A549 (cell line): ENCODE data around the gene ZNF213. TPM values are rescaled to one million over a fixed set of nuclear protein-coding genes. Genes with fewer than 3 reads are reported as not detected.

Experiments
- ATAC-seq, 2 experiments: fragments of 200-7000 bp in 1 of 2; fragments of >200 bp in 1 of 2; cut with Nextera tagmentation in 1 of 2; cut with Tn5 transposase in 1 of 2; 3 replicates each; pipeline versions ENCODE4 v1.8.0 to v1.9.1; 2018 to 2020; ENCODE audit warnings: mild to moderate bottlenecking in 1 of 2, moderate library complexity in 1 of 2
- CTCF ChIA-PET: fragments of 300-600 bp; sonication (Branson Sonifier 250); formaldehyde crosslinking; extraction: SDS; loops from one replicate; lab custom pipeline; 2021; ENCODE audit warnings: antibody characterized with exemption, inconsistent platforms; lab: Yijun Ruan, JAX
- POLR2A ChIA-PET: fragments of 350-600 bp; formaldehyde crosslinking; extraction: SDS; loops from one replicate; lab custom pipeline; 2021; ENCODE audit warnings: antibody characterized with exemption, inconsistent platforms; lab: Yijun Ruan, JAX
- DNase-seq, 2 experiments: peaks; one replicate each; pipeline versions ENCODE4 v3.0.0 to v3.0.0-alpha.2; 2011 to 2016; ENCODE audit warnings: low read depth in 1 of 2, low spot score in 1 of 2
- FAIRE-seq: peaks from 2 replicates; lab custom pipeline; 2011; peaks lifted over from hg19 to GRCh38; lab: Jason Lieb, UNC
- H3K27ac ChIP-seq, 2 experiments: fragments of >200 bp; sonication (Bioruptor Twin); formaldehyde crosslinking; 3 replicates each; pipeline ENCODE4 v1.5.1; 2016 to 2017
- H3K4me1 ChIP-seq: fragments of >200 bp; sonication (Bioruptor Twin); formaldehyde crosslinking; 3 replicates; pipeline ENCODE4 v1.6.1; 2016
- H3K4me2 ChIP-seq: fragments of >200 bp; sonication (Bioruptor Twin); formaldehyde crosslinking; 3 replicates; pipeline ENCODE4 v1.6.1; 2016
- H3K4me3 ChIP-seq: fragments of >200 bp; sonication (Bioruptor Twin); formaldehyde crosslinking; 3 replicates; pipeline ENCODE4 v1.5.1; 2016
- H3K9me3 ChIP-seq: fragments of >200 bp; sonication (Bioruptor Twin); formaldehyde crosslinking; 3 replicates; pipeline ENCODE4 v1.6.1; 2016
- EP300 ChIP-seq, 2 experiments: fragments of >200 bp; sonication (Bioruptor Twin); formaldehyde crosslinking; IDR thresholded peaks; 2 replicates in 1 of 2; 3 replicates in 1 of 2; pipeline ENCODE4 v1.6.1; 2016 to 2017
- FOSB ChIP-seq: fragments of 250-450 bp; sonication (Bioruptor Pico); IDR thresholded peaks from 2 replicates; pipeline ENCODE4 v1.5.0; 2020; ENCODE audit warnings: mild to moderate bottlenecking, moderate library complexity
- GATA3 ChIP-seq: IDR thresholded peaks from 2 replicates; pipeline ENCODE4 v1.6.1; 2012; ENCODE audit warnings: borderline replicate concordance
- HDAC2 ChIP-seq: fragments of 200-600 bp; sonication (generic); IDR thresholded peaks from 2 replicates; pipeline ENCODE4 v1.6.1; 2016
- HMGXB4 ChIP-seq: fragments of 250-450 bp; sonication (Bioruptor Pico); IDR thresholded peaks from 2 replicates; pipeline ENCODE4 v1.5.0; 2021; ENCODE audit warnings: mild to moderate bottlenecking, moderate library complexity, borderline replicate concordance
- HOXA7 ChIP-seq: fragments of 250-450 bp; sonication (Bioruptor Pico); IDR thresholded peaks from 2 replicates; pipeline ENCODE4 v1.5.0; 2020; ENCODE audit warnings: mild to moderate bottlenecking, moderate library complexity
- HOXB5 ChIP-seq: fragments of 250-450 bp; sonication (Bioruptor Pico); IDR thresholded peaks from 2 replicates; pipeline ENCODE4 v1.5.0; 2020; ENCODE audit warnings: mild to moderate bottlenecking, moderate library complexity
- JUNB ChIP-seq: fragments of >200 bp; sonication (Bioruptor Twin); formaldehyde crosslinking; IDR thresholded peaks from 2 replicates; pipeline ENCODE4 v1.6.1; 2016
- KDM1A ChIP-seq: fragments of 200-600 bp; sonication (generic); IDR thresholded peaks from 2 replicates; pipeline ENCODE4 v1.6.1; 2016; ENCODE audit warnings: low read depth, mild to moderate bottlenecking
- MYC ChIP-seq: IDR thresholded peaks from 2 replicates; pipeline ENCODE4 v1.6.1; 2012; ENCODE audit warnings: mild to moderate bottlenecking, inconsistent platforms, low read length, improper control_type of control experiment, borderline replicate concordance
- NR3C1 ChIP-seq: fragments of >200 bp; sonication (Bioruptor Twin); formaldehyde crosslinking; IDR thresholded peaks from 3 replicates; pipeline ENCODE4 v1.6.1; 2017
- PBX3 ChIP-seq: IDR thresholded peaks from 2 replicates; pipeline ENCODE4 v1.6.1; 2012
- PHF8 ChIP-seq: fragments of 200-600 bp; sonication (generic); IDR thresholded peaks from 2 replicates; pipeline ENCODE4 v1.6.1; 2016; ENCODE audit warnings: low read depth, mild to moderate bottlenecking, antibody characterized with exemption, moderate library complexity, borderline replicate concordance
- RCOR1 ChIP-seq: fragments of 150-350 bp; IDR thresholded peaks from 2 replicates; pipeline ENCODE4 v1.6.1; 2014; ENCODE audit warnings: antibody characterized with exemption, low read length, low read depth
- REST ChIP-seq: fragments of 200-600 bp; sonication (generic); IDR thresholded peaks from 2 replicates; pipeline ENCODE4 v1.6.1; 2016; ENCODE audit warnings: antibody characterized with exemption, mild to moderate bottlenecking, moderate library complexity
- TFCP2L1 ChIP-seq: fragments of 250-450 bp; sonication (Bioruptor Pico); IDR thresholded peaks from 2 replicates; pipeline ENCODE4 v1.5.0; 2021; ENCODE audit warnings: mild to moderate bottlenecking
- TP53 ChIP-seq: fragments of 250-450 bp; sonication (Bioruptor Pico); IDR thresholded peaks from 2 replicates; pipeline ENCODE4 v1.5.0; 2021; ENCODE audit warnings: mild to moderate bottlenecking, moderate library complexity
- ZNF302 ChIP-seq: fragments of 250-450 bp; sonication (Bioruptor Pico); IDR thresholded peaks from 2 replicates; pipeline ENCODE4 v1.9.0; 2021; ENCODE audit warnings: inconsistent platforms, mild to moderate bottlenecking, moderate library complexity
- WGBS: methylation state at CpG from one replicate; pipeline ENCODE4 v1.1.6; 2017; ENCODE audit errors: missing lambda C conversion rate; 5-methylcytosine and 5-hydroxymethylcytosine counted together
- polyA plus RNA-seq, 4 experiments: library from polyadenylated mRNA; depleted of rRNA in 3 of 4; stranded (reverse); fragments of >200 nt; fragmentation: RNase III in 1 of 4; extraction: RNeasy Plus Mini Kit Qiagen cat#74134 plus additional on column Dnase treatment in 1 of 4; gene quantifications; 2 replicates in 3 of 4; 3 replicates in 1 of 4; pipeline ENCODE4 v1.2.3, GENCODE V29; 2011 to 2017
- TF ChIP-seq, protein P1 (sequence below): fragments of >200 bp; sonication (Bioruptor Twin); formaldehyde crosslinking; IDR thresholded peaks from 3 replicates; pipeline ENCODE4 v1.5.1; 2016
- TF ChIP-seq, protein P2 (sequence below): fragments of 450-650 bp; IDR thresholded peaks from 2 replicates; pipeline ENCODE4 v1.6.1; 2014; ENCODE audit warnings: antibody characterized with exemption

ZNF213 gene
- polyA plus RNA-seq, 2 of the 4 experiments (the other 2 are of a cell fraction), result 0.72 to 6.1 TPM

GRCh38 chr16:3164121-3164991 is 29.5 kb downstream of the ZNF213 start:
- no peak for DNase-seq
- FAIRE-seq, result no peak
- TF ChIP-seq FOSB (no peak), JUNB (no peak), NR3C1 (no peak), TP53 (CRISPR knock-in tag) (no peak), GATA3 (no peak), HOXB5 (CRISPR knock-in tag) (no peak), RCOR1 (no peak), PHF8 (no peak), ZNF302 (no peak), HMGXB4 (CRISPR knock-in tag) (no peak), HDAC2 (no peak), TFCP2L1 (CRISPR knock-in tag) (no peak), MYC (no peak), EP300 (IDR thresholded peaks at IDR 0.05) (no peak), PBX3 (no peak), HOXA7 (CRISPR knock-in tag) (no peak), REST (no peak), KDM1A (no peak)
- TF ChIP-seq, protein P1, sequence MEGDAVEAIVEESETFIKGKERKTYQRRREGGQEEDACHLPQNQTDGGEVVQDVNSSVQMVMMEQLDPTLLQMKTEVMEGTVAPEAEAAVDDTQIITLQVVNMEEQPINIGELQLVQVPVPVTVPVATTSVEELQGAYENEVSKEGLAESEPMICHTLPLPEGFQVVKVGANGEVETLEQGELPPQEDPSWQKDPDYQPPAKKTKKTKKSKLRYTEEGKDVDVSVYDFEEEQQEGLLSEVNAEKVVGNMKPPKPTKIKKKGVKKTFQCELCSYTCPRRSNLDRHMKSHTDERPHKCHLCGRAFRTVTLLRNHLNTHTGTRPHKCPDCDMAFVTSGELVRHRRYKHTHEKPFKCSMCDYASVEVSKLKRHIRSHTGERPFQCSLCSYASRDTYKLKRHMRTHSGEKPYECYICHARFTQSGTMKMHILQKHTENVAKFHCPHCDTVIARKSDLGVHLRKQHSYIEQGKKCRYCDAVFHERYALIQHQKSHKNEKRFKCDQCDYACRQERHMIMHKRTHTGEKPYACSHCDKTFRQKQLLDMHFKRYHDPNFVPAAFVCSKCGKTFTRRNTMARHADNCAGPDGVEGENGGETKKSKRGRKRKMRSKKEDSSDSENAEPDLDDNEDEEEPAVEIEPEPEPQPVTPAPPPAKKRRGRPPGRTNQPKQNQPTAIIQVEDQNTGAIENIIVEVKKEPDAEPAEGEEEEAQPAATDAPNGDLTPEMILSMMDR, result no peak
- TF ChIP-seq, protein P2, sequence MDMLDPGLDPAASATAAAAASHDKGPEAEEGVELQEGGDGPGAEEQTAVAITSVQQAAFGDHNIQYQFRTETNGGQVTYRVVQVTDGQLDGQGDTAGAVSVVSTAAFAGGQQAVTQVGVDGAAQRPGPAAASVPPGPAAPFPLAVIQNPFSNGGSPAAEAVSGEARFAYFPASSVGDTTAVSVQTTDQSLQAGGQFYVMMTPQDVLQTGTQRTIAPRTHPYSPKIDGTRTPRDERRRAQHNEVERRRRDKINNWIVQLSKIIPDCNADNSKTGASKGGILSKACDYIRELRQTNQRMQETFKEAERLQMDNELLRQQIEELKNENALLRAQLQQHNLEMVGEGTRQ, result no peak
- ChIA-PET CTCF (interaction anchor here (0.9 to 4.5 kb wide), 9 partner anchors 9 to 126 kb away, joined by 3 to 40 read pairs (median 12); no protein-coding TSS in a partner anchor), POLR2A (no interaction called here)
- no peaks in the 10 kb centered on the region for H3K9me3 ChIP-seq
- H3K4me3 ChIP-seq, result no peak overlapping the region
- H3K4me1 ChIP-seq, result peaks cover 3% of the 10 kb centered on the region; the same call in 2 of the 3 replicates
- H3K4me2 ChIP-seq, result no peak overlapping the region
- ATAC-seq, result no peak
- 87% methylated on average over 36 of the region's 37 CpGs for WGBS
- no peak overlapping the region for H3K27ac ChIP-seq
